Measurements from ENCODE around the gene REPIN1.

DNA sequence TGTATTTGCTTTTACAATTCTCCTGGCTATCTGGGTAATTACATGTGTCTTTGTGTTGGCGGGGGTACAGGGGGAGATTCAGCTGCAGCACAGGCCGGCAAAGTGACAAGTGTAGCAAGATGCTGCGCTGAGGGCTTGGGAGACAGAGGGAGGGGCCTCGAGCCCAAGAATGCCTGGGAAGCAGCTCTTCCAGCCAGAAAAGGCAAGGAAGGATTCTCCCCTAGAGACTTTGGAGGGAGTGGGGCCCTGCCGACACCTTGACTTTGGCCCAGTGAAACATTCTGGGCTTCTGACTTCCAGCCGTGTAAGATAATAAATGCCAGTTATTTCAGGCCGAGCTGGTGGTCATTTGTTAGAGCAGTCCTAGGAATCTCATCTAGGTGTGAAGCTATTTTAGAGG lies 7.2 kb upstream of the REPIN1 start:
- TF ChIP-seq, protein P1, sequence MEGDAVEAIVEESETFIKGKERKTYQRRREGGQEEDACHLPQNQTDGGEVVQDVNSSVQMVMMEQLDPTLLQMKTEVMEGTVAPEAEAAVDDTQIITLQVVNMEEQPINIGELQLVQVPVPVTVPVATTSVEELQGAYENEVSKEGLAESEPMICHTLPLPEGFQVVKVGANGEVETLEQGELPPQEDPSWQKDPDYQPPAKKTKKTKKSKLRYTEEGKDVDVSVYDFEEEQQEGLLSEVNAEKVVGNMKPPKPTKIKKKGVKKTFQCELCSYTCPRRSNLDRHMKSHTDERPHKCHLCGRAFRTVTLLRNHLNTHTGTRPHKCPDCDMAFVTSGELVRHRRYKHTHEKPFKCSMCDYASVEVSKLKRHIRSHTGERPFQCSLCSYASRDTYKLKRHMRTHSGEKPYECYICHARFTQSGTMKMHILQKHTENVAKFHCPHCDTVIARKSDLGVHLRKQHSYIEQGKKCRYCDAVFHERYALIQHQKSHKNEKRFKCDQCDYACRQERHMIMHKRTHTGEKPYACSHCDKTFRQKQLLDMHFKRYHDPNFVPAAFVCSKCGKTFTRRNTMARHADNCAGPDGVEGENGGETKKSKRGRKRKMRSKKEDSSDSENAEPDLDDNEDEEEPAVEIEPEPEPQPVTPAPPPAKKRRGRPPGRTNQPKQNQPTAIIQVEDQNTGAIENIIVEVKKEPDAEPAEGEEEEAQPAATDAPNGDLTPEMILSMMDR (conservative IDR thresholded peaks at IDR 0.05; ENCODE audit: low read depth, low read length) = no peak
- TF ChIP-seq EZH2 (IDR thresholded peaks at IDR 0.05; ENCODE audit: borderline replicate concordance, low read depth, low read length, poor library complexity, severe bottlenecking) = no peak

Measured in A673 (cell line).